Measurements from ENCODE around the gene CCHCR1. TPM values are rescaled to one million over a fixed set of nuclear protein-coding genes. Genes with fewer than 3 reads are reported as not detected.

The CCHCR1 gene
- total and polyA plus RNA-seq, 2 of the 8 experiments (the other 6 are each of a cell fraction or from before 2014, with no cell fraction given): 20.9 to 38.0 TPM

DNA sequence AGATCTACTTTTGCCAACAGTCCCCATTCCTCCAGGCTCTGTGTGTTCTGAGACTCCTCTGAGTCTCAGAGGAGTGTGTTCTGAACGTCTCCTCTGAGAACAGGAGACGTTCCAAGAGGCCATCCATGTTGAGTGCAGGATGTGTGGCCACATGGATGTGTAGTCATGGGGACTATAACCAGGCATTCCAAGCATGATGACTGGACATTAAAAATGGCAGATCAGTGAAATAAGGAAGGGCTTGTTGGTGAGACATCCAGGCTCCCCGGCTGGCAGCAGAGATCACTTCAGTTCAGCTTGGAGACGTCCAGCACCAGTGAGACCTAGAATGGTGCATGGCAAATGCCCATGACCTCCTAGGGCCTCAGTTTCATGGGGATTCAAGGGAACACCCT is 47.1 kb upstream of the CCHCR1 start (continued):
- TF ChIP-seq SAP30 (IDR thresholded peaks at IDR 0.05; ENCODE audit: insufficient read depth, insufficient replicate concordance, low read length): no peak
- no peak for TF ChIP-seq MAFK (IDR thresholded peaks at IDR 0.05; ENCODE audit: low read depth, low read length)
- TF ChIP-seq HDAC6 (IDR thresholded peaks at IDR 0.05; ENCODE audit: low read depth, low read length): no peak
- no peak for TF ChIP-seq EP300 (IDR thresholded peaks at IDR 0.05; ENCODE audit: borderline replicate concordance in 1 of 2, low read depth in 2 of 2, low read length in 2 of 2)
- TF ChIP-seq SP1 (IDR thresholded peaks at IDR 0.05; ENCODE audit: low read depth, low read length): no peak
- TF ChIP-seq CBX8 (IDR thresholded peaks at IDR 0.05; ENCODE audit: borderline replicate concordance, low read depth, low read length): no peak
- no peak for TF ChIP-seq JUND (IDR thresholded peaks at IDR 0.05; ENCODE audit: low read length)
- no peak for TF ChIP-seq EGR1 (IDR thresholded peaks at IDR 0.05; ENCODE audit: borderline replicate concordance, low read depth, low read length)
- TF ChIP-seq, protein P1, sequence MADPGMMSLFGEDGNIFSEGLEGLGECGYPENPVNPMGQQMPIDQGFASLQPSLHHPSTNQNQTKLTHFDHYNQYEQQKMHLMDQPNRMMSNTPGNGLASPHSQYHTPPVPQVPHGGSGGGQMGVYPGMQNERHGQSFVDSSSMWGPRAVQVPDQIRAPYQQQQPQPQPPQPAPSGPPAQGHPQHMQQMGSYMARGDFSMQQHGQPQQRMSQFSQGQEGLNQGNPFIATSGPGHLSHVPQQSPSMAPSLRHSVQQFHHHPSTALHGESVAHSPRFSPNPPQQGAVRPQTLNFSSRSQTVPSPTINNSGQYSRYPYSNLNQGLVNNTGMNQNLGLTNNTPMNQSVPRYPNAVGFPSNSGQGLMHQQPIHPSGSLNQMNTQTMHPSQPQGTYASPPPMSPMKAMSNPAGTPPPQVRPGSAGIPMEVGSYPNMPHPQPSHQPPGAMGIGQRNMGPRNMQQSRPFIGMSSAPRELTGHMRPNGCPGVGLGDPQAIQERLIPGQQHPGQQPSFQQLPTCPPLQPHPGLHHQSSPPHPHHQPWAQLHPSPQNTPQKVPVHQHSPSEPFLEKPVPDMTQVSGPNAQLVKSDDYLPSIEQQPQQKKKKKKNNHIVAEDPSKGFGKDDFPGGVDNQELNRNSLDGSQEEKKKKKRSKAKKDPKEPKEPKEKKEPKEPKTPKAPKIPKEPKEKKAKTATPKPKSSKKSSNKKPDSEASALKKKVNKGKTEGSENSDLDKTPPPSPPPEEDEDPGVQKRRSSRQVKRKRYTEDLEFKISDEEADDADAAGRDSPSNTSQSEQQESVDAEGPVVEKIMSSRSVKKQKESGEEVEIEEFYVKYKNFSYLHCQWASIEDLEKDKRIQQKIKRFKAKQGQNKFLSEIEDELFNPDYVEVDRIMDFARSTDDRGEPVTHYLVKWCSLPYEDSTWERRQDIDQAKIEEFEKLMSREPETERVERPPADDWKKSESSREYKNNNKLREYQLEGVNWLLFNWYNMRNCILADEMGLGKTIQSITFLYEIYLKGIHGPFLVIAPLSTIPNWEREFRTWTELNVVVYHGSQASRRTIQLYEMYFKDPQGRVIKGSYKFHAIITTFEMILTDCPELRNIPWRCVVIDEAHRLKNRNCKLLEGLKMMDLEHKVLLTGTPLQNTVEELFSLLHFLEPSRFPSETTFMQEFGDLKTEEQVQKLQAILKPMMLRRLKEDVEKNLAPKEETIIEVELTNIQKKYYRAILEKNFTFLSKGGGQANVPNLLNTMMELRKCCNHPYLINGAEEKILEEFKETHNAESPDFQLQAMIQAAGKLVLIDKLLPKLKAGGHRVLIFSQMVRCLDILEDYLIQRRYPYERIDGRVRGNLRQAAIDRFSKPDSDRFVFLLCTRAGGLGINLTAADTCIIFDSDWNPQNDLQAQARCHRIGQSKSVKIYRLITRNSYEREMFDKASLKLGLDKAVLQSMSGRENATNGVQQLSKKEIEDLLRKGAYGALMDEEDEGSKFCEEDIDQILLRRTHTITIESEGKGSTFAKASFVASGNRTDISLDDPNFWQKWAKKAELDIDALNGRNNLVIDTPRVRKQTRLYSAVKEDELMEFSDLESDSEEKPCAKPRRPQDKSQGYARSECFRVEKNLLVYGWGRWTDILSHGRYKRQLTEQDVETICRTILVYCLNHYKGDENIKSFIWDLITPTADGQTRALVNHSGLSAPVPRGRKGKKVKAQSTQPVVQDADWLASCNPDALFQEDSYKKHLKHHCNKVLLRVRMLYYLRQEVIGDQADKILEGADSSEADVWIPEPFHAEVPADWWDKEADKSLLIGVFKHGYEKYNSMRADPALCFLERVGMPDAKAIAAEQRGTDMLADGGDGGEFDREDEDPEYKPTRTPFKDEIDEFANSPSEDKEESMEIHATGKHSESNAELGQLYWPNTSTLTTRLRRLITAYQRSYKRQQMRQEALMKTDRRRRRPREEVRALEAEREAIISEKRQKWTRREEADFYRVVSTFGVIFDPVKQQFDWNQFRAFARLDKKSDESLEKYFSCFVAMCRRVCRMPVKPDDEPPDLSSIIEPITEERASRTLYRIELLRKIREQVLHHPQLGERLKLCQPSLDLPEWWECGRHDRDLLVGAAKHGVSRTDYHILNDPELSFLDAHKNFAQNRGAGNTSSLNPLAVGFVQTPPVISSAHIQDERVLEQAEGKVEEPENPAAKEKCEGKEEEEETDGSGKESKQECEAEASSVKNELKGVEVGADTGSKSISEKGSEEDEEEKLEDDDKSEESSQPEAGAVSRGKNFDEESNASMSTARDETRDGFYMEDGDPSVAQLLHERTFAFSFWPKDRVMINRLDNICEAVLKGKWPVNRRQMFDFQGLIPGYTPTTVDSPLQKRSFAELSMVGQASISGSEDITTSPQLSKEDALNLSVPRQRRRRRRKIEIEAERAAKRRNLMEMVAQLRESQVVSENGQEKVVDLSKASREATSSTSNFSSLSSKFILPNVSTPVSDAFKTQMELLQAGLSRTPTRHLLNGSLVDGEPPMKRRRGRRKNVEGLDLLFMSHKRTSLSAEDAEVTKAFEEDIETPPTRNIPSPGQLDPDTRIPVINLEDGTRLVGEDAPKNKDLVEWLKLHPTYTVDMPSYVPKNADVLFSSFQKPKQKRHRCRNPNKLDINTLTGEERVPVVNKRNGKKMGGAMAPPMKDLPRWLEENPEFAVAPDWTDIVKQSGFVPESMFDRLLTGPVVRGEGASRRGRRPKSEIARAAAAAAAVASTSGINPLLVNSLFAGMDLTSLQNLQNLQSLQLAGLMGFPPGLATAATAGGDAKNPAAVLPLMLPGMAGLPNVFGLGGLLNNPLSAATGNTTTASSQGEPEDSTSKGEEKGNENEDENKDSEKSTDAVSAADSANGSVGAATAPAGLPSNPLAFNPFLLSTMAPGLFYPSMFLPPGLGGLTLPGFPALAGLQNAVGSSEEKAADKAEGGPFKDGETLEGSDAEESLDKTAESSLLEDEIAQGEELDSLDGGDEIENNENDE (IDR thresholded peaks at IDR 0.05; ENCODE audit: insufficient replicate concordance, low read length): no peak
